NCI-H2029 treated with DMSO at 0.1 percent for 48 hours (cell line): Measurements from ENCODE around the gene CDH4.

ENCODE experiments used
- DNase-seq: peaks from one replicate; lab custom pipeline; 2025; lab: John Stamatoyannopoulos, UW

CDH4 gene

DNA sequence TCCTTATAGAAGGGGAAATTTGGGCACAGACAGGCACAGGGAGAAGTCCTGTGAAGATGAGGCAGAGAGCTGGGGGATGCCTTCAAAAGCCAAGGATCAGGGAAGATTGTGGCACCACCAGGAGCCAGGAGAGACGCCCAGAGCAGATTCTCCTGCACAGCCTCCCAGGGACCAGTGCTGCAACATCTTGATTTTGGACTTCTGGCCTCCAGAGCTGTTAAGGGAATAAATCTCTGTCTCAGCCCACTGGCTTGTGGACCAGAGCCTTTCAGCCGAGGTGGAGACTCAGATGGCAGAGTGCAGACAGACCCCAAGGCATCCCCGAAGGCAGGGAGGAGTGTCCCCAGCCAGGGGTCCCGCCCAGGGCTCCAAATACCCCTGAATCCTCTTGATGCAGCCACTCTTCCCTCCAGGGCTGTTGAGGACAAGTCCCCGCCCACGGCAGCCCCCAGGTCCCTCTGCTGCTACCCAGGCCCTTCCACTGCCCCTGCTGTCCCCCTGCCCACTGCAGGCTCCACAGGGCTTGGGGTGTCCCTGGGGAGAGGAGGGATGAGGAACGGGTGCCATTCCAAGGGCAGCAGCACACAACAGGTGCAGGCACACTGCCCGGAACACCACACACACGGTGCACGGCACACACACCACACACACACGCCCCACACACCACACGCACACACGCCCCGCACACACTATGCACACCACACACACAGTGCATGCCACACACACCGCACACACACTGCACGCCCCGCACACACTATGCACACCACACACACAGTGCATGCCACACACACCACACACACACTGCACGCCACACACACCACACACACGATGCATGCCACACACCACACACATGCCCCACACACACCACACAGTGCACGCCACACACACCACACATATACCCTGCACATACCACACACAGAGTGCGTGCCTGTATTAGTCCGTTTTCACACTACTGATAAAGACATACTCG, 502.2 kb downstream of the CDH4 start:
- DNase-seq: no peak

DNA sequence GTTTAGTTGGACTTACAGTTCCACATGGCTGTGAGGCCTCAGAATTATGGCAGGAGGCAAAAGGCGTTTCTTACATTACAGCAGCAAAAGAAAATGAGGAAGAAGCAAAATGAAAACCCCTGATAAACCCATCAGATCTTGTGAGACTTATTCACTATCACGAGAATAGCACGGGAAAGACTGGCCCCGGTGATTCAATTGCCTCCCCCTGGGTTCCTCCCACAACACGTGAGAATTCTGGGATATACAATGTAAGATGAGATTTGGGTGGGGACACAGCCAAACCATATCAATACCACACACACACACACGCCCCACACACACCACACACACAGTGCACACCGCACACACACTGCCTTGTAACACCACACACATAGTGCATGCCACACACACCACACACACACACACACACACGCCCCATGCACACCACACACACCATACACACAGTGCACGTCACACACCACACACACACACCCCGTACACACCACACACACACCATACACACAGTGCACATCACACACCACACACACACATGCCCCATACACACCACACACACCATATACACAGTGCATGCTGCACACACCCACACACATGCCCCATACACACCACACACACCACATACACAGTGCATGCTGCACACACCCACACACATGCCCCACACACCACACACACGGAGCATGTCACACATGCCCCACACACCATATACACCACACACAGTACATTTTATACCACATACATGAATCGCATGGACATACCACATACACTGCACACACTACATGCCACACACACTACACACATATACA, 503.1 kb downstream of the CDH4 start:
- DNase-seq: no peak

DNA sequence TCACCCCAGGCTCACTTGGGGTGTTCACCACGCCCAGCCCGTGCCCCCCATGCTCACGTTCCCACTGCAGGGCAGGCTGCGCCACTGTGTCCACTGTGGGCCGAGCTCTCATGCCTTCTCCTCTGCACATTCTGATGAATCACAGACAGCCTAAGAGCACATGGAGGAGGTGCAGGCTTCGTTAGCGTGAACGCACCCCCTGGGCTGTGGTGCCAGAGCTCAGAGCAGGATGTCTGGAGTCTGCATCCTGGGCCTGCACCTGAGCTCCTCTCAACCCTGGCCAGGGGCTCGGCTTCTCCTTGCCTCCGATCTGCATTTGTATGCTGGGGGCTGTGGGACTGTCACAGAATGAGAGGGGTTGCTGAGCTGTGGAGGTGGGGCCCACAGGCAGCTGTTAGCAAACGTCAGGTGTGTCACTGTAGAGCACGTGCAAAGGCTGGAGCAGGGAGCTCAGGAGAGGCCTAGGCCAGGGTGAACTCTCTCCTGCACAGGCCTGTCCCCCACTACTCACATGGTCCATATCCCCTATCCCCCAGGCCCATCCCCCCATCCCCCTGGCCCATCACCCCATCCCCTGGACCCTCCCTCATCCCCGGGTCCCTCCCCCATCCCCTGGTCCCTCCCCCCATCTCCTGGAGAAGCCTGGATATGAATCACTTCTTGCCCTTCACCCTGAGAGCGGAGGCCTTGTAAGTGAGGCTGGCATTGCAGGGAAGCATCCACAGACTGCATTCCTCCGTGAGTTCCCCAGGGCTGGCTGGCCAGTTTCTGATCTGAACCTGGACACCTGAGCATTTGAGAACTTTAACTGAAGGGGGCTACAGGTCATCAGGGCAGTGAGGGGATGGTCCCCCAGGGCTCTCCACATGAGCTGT, 504.1 kb downstream of the CDH4 start:
- no peak for DNase-seq

DNA sequence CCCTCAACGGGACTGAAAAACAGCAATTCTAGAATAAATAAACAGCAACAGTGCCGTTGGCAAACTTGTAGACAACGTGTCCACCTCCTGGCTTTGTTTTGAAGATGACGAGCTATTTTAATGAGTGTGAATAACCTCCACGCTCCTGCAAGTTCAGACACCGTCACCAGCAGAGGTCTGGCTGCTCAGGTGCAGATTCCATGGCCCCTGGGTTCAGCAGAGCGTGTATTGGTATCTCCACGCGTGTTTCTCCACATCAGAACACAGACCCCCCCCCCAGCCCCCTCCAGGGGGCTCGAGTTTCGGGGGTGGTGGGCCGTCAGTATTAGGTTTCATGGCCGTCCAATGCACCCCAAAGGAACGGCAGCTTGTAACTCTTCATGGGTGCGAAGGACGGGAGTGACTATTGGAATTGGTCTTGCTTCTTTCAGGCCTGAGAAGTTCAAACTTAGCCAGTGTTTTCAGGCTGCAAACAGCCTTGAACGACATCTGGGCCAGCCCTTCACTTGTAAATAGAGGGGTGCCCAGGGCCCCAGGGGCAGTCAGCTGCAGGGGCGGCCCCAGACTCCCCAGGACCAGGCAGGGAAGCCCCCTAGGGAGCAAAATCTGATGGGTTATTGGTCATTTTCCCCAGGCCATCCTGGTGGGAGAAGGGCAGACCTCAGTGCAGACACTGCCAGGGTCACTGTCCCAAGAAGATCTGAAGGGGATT, 505.1 kb downstream of the CDH4 start:
- no peak for DNase-seq

DNA sequence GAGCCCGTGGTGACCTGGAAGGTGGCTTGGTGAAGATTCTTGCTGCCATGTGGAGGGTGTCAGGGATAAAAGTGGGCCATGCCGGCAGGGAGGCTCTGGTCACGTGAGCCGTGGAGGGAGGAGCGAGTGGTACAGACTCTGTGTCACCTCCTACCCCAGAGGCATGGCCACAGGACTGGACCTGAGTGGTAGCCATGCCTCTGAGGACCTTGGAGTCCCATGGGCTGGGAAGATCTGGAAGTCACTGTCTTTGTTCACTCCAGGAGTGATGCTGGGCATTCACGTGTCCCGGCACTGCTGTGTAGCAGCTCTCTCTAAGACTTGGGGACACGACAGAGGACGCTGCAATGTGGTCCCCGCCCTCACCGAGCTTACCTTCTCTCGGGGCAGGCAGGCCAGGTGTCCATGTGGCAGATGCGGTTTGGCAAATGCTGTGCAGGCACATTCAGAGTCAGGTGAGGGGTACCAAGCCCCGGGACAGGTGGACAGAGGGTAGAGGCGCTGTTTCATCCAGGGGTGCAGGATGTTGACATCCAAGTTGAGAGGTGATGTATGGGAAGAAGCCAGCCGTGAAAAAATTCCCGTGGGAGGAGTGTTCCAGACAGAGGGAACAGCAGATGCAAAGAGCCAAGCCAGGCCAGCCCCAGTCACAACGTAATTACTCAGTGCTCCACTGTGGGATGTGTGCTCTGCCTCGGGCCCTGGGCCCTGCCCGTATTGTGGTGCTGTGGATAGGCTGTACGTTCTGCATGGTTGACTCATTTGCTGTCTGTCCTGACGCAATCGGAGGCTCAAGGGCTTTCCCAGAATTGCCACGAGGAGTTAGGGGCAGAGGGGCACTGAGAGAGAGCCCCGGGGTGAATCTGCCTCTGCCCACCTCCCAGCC, 505.9 kb downstream of the CDH4 start:
- DNase-seq: no peak

DNA sequence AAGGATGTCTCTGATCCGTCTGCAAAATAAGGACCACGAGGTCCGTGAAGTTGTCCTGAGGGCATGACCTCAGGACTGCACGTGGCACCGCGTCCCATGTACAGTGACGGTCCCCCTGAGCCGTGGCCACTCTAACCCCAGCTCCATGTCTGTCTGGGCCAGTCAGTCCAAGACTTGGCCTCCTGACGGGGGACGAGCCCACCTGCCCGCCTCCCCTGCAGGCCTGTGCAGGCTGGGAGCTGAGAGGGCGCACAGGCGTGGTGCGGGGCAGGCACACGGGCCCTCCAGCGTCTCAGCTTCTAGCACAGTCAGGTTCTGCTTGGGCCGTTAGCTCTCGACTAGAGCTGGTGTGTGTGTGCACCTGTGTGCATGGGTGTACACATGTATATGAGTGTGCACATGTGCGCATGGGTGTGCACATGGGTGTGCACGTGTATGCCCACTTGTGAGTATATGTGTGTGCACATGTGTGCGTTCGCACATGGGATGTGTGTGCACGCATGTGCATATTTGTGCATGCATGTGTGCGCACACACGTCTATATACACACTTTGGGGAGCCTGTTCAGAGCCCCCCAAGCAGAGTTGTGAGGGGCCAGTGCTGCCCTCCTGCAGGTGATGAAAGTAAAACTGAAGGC, 506.6 kb downstream of the CDH4 start:
- no peak for DNase-seq

- DNase-seq: no peak
These were observed 507.4 kb downstream of the CDH4 start for GRCh38 chr20:61759286-61760065.

DNA sequence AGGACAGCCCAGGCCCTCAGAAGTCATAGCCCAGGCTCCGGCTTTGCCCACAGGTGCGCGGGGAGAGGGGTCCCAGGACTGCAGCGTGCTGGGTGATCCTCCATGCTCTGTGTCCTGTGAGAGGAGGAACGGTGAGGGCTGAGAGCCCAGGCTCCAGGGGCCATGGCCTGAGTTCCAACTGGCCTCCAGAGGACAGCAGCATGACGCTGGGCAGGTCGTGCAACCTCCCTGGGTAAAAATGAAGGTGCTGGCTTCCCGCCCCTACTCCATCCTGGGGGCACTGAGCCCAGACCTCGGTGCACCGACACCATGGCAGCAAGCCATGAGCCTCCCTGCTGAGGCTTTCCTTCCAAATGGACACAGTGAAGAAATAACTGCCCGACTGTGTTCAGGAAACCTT, 508.3 kb downstream of the CDH4 start:
- no peak for DNase-seq

GRCh38 chr20:61760731-61761130, 508.7 kb downstream of the CDH4 start:
- no peak for DNase-seq

- no peak for DNase-seq
These were observed 509.5 kb downstream of the CDH4 start for GRCh38 chr20:61761453-61762166.

DNA sequence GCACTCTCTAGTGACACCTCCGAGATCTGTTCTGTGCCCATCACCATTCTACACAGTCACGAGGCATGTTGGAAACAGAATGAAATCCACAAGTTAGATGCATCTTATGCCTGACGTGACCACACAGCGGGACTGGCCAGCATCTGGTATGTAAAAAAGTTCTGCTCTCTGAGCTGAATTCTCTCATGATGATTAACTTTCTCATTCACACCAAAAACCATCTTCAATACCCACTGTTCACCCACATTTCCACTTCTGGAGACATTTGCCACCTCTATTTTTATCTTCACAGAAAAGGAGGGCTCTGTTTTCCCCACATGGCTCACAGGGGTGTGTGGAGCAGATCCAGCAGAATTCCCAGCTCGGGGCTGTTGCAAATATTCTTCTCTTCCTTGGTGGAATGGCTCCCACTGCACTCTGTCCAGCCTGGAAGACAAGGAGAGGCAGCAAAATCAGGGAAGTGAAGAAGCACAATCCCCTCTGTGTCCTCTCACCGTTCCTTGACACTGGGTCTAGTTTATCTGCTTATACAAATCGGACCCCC, 510.2 kb downstream of the CDH4 start:
- DNase-seq: no peak

GRCh38 chr20:61762886-61763739, 511.1 kb downstream of the CDH4 start:
- DNase-seq: no peak

- no peak for DNase-seq
These were observed 511.8 kb downstream of the CDH4 start for GRCh38 chr20:61763740-61764400.

- DNase-seq: no peak
These were observed 512.5 kb downstream of the CDH4 start for GRCh38 chr20:61764471-61765025.

GRCh38 chr20:61765081-61765870, 513.2 kb downstream of the CDH4 start:
- no peak for DNase-seq
